GM18517 (cell line): ENCODE measurements around the gene MKNK2.
A peak's percentile ranks its signal among the peaks of the same experiment; 100 is the strongest.
"Not testable (repeated sequence)": the region's sequence is repeated elsewhere in the genome, so short reads cannot be mapped to it uniquely, and the experiment has no call there.

ENCODE experiments used
- ATAC-seq: cut with Tn5 transposase; IDR thresholded peaks from one replicate; pipeline ENCODE4 v1.9.1; 2021; ENCODE audit warnings: mild to moderate bottlenecking, moderate library complexity; ENCODE audit not compliant: unreplicated experiment

MKNK2 gene

DNA sequence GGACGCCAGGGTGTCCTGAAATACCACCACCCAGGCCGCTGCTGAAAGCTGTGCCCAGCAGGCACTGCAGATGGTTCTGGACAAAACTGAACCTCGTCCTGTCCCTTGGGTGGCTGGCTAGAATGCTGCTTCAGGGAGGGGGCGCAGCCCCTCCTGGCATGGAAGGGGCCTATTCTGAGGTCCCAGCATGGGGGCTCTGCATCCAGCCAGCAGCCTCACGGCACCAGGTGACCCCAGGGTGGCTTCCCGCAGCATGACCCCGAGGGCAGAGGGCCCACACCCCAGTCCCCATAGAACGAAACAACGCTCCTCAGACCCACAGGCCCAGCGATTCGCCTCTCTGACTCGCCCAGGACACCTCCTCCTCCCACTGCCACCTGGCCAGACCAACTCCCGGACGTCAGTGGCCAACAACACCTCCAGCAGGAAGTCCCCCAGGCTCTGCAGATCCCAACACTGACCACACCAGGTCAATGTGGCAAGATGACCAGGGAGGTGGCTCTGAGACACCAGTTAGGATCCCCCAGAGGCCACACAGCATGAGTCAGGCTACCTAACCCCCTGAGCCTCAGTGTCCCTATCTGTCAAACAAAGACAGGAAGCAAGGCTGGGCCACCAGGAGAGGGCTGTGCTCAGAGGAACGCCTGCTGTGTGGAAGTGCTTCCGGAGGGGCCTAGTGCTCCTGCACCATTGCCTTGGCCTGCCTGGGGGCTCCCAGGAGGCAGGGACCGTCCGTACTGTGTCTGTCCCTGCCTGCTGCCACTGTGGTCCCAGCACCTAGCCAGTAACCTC lies 6.1 kb downstream of the MKNK2 start:
- no peak for ATAC-seq

DNA sequence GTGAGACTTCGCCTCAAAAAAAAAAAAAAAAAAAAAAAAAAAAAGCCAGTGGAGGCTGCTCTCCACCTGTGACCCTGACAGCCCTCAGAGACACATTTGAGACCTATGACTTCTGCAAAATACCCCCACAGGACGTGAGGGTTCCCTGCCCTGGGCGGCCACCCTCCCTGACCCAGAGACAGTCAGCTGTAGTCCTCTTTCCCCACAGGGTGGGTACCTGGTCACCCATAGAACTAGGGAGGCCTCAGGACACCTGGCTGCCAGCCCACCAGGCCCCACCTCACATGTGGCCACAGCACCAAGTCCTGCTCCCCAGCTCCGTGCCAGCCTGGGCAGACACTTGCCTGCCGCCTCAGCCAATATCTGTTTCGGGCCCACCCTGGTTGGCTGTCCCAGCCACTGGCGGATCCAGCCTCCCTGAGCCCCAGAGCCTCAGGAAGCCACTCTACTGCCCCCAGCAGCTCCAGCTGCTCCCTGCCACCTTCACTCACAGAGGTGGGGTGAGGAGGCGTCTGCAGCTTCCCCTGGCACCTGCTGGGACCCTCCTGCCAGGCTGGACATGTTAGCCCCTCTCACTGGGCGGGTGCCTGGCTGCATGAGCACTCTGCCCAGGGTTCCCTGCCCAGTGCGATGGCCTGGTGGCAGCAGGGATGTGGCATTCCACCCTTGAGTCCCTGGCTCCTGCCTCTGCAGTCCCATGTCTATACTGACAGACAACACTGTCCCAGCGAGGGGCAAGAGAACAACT lies 6.9 kb downstream of the MKNK2 start:
- ATAC-seq: no peak

DNA sequence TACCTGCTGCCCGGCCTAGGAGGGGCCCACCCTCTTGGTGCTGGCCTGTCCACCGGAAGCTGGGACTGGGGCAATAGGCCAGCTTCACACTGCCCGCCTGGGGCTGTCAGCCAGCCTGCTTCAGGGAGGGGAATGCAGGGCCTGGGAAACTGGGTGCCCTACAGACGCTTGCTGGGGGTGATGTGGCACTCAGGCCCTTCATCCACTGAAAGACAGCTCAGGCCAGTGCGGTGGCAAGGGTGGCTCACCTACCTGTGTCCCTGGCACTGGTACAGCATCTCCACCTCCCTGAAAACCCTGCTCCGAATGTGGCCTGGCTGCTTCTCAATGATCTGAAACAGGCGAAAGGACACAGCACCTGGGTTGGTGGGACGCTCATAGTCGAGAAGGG lies 7.8 kb downstream of the MKNK2 start:
- no peak for ATAC-seq

DNA sequence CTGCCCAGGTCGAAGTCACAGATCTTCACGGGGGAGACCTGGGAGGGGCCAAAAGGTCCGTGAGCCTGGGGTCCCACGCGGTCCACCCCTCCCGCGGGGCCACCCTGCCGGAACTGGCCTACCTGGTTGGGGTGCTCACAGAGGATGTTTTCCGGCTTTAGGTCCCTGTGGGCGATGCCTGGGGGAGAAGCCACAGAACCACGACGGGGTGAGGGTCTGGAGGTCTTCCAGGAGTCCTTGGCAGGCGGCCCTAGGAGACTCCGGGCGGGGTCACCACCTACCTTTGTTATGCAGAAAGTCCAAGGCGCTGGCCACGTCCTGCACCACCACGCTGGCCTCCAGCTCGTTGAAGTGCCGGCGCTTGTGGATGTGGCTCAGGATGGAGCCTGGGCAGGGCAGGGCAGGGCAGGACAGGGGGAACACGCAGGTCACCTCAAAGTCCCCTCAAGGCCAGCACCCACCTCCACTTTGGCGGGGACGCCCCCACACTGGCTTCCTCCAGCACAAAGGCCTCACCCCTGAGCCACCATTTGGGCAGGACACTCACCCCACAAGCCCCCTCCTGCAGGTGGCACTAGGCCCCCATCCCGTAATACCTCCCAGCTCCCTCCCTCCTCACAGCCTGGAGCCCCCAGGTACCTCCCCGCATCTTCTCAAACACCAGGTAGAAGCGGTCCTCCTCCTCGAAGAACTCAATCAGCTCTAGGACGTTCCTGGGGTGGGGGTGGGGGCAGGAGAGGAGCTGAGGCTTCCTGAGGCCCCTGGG lies 8.4 kb downstream of the MKNK2 start:
- peak; percentile 12 for ATAC-seq

DNA sequence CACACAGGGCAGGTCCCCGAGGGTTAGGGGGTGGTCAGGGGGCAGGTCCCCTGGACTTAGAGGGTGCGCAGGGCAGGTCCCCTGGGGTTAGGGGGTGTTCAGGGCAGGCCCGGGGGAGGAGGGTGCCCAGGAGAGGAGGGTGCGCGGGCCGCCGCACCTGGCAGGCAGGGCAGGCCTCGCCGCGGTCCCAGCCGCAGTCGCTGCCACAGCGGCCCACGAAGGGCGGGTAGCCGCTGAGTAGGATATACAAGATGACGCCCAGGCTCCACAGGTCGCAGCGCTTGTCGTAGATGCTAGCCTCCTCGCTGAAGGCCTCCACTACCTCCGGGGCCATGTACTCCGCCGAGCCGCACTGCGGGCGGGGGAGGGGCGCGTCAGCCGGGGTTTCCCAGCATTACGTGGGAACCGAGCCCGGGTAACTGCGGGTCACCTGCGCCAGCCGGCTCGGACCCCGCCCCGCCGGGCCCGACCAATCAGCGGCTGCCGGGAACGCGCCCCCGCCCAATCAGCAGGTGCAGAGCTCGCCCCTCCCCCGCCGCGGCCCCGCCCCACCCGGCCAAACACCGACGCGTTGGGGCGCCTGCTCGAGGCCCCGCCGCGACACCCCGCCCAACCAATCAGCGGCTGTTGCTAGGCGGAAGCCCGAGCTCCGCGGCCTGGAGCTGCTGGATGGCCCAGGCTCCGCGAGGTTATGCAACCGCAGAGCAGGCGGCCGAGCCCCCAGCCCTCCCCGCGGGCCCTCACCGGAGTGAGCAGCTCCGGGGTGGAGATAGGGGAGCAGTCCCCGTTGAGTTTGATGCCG lies 9.2 kb downstream of the MKNK2 start:
- ATAC-seq: peak; percentile 46

DNA sequence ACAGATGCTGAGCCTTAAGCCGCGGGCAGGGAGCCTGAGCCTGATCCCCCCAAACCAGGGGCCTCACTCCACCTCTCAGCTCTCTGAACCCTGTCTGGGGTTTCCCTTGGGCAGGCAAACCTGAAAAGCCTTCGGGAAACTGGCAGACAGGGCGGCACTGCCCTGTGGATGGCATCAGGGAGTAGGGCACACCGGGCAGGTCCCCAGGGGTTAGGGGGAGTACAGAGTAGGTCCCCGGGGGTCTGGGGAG lies 9.7 kb downstream of the MKNK2 start:
- ATAC-seq: no peak

DNA sequence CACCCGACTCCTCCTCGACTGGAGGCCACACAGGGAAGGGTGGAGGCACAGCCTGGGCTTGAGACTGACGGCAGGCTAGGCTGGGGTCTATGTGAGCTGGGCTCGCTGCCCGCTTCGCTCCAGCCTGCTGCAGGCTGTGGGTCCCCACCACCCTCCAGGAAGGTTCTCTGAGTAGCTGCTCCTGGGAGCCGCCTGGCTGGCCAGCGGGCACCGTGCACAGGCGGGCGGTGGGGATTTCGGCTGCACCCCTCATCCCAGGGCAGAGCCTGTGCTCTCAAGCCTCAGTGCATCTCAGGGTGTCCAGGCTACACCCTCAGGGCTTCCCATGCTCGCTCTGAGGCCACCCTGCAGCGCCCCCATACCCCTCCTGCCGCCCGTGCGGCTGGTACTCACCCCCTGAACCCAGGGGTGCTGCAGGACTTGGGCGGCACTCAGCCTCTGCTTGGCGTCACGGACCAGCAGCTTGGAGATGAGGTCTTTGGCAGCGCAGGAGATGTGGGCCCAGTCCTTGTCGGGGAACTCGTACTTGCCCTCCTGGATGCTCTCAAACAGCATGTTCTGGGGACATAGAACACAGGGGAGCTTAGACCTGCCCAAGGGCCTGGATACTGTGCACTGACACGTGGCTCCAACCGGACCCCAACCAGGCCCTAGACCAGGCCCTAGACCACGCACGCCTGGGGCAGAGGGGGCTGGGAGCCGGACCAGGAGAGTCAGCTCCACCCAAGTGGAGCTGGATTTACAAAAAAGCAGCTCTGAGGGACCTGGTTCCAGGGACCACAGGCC lies 10.2 kb downstream of the MKNK2 start:
- ATAC-seq: no peak

DNA sequence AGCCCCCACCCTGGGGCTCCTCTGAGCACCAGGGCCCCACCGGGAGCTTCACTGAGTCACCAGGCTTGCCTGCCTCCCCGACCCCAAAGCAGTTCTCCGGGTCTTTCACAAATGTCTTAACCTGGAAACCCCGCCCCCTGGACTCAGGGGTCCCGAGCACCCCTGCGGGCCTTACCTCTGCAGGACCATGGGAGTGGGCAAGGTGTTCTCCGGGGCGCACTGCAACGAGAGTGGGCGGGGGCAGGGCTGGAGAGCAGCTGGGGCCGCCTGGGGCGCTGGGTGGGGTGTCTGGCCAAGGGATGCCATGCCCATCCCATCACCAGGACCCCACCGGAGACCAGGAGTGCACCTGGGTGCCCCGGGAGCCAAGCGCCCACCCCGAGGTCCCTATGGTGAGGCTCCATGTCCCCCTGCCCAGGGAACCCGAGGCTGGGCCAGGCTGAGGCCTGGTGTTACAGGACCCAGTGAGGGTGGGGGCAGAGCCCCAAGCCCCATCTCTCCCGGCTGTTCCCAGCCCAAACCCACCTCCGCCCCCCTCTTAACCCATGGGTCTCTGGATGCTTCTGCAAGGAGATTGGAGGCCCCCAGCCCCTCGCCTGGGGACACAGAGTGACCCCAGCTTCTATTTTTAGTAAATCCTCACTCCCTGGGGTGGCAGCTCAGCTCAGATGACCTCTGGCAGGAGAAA lies 10.9 kb downstream of the MKNK2 start:
- no peak for ATAC-seq

DNA sequence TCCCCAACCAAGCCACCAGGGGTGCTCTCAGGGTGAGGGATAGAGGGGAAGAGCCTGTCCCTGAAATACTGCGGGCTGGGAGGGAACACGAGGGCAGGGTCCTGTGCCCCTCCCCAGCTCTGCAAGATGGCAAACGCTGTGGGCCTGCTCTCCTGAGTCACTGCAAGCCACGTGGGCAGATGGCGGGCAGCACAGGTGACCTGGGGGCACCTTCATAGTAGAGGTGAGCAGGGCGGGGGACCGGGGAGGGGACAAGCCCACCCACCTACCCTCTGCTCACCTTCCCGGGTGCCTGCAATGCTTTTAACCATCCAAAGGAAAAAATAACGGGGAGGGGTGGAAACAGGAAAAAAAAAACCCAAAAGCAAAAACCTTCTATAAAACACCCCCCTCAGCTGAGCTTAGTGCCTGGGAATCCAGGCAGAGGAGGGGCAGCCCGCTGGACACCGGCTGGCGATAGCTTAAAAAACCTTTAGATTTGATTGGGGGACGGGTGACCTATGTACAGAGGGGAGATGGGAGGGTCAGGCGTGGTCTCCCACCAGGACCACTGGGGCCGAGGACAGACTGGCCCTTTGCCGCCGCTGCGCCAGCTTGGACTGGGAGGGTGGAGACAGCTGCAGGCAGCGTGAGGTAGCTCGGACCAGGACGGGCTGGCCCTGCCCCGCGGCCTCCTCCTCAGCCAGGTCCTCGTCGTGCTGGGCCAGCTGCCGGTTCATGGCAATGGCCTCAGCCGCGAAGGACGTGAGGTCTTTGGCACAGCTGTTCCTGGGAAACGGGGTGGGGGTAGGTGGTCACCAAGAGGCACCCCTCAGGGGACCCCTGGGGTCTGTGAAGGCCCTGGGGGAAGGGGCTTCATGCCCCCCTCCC lies 11.7 kb downstream of the MKNK2 start:
- ATAC-seq: no peak

DNA sequence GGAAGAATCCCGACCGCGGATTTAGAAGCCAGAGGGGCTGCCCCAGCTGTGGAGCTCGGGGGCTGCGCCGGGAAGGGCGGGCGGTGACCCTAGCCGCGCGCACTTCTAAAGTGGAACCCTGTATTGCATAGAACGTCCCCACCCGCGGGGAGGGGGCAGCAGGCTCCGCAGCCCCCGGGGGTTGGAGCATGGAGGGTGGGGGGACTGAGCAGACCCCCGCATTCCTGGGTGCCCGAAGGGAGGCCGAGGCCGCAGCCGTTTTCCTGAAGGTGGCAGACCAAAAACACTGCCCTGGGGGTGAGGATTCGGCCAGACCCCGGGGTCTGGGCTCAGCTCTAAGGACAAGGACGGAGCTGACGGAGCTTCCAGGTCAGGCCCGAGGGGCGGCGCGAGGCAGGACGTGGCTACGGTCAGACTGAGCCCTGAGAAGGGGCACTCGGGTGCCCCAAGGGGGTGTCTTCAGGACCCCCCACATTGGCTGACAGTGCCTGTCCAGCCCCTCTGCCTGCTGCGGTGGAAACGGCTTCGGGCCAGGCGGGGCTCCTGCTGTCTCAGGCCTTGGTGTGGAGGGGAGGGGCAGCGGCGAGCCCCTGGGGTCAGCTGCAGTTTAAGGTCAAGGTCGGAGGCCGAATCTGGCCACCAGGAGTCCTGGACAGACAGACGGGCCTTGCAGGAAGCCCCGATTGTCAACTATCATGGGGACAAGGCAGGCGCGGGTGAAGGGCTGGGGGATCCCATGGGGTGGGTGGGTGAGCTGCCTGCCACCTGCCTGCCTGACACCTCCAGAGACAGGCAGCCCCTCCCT lies 12.6 kb downstream of the MKNK2 start:
- ATAC-seq: no peak

DNA sequence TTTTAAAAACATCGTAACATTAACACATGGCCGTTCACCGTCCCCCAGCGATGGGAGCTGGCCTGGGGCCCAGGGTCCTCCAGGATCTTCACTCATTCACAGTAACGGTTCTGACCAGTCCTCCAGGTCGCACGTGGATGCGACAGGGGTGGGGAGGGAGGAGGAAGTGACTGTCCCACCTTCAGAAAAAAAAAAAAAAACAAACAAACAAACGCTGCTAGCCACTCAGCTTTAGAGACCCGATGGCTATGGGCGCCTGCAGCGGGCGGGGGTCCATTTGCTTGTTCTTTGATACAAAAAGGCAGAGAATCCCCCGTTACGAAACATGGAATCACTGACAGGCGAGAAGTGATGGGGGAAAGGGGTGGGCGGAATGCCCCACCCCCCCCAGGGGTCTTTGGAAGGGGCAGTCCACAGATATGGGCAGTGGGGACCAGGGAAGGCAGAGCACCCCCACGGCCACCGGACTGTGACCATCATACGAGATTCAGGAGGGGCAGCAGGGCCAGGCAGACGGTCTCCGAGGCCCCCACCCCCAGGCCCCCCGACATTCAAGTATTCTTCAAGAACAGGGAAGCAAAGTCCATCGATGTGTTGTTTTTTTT lies 13.3 kb downstream of the MKNK2 start:
- no peak for ATAC-seq

DNA sequence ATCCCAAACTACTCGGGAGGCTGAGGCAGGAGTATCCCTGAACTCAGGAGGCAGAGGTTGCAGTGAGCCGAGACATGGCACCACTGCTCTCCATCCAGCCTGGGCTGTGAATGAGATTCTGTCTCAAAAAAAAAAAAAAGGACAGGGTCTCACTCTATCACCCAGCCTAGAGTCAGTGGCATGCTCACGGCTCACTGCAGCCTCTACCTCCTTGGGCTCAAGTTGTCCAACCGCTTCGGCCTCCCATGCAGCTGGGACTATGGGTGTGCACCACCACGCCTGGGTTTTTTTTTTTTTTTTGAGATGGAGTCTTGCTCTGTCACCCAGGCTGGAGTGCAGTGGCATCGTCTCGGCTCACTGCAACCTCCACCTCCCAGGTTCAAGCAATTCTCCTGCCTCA lies 14.6 kb downstream of the MKNK2 start:
- ATAC-seq: no peak

DNA sequence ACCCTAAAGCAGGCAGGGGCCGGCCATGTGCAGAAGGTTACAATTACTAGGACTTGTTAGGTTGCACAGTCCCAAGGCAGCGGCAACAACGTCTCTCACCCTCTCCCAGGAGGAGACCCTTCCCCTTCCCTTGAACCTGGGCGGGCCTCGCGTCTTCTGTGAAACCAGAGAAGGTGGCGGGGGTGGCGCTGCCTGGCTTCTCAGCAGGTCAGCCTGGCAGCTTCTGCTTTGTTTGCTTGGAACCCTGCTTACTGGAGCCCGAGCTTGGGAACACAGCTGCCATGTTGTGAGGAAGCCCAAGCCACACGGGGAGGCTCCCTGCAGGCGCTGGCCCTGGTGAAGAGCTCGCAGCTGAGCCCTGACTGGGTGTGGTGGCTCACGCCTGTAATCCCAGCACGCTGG lies 15.5 kb downstream of the MKNK2 start:
- no peak for ATAC-seq

DNA sequence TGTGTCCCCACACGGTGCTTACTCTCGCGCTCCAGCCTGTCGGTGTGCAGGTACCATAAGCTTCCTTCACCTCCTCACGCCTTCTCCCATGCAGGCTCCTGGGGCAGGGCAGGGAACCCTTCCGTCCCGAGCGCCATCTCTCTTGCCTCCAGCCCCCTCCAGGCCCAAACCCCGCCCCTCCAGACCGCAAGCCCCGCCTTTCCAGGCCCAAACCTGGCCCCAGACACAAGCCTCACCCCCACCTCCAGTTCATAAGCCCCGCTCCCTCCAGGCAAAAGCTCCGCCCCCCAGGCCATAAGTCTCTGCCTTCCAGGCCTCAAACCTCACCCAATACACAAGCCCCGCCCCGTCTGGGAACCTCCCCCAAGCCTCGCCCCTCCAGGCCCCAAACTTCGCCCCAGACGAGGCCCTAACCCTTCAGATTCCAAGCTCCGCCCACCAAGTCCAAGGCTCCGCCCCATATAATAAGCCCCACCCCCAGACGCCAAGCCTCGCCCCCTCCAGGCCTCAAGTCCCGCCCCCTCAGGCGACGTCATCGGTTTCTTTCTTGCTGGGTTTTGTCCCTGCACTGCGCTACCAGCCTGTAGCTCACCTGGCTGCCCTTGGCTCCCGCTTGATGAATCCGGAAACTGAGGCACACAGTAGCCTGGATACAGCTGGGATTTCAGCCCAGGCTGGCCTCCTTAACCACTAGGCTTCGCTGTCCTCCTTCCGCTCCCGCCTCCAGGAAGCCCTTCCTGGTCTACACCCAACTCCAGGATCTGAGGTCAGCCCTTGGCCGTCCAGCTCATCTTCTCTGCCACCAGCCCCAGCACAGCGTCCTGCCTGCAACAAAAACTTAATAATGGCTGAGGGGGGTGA lies 16.1 kb downstream of the MKNK2 start:
- no peak for ATAC-seq

DNA sequence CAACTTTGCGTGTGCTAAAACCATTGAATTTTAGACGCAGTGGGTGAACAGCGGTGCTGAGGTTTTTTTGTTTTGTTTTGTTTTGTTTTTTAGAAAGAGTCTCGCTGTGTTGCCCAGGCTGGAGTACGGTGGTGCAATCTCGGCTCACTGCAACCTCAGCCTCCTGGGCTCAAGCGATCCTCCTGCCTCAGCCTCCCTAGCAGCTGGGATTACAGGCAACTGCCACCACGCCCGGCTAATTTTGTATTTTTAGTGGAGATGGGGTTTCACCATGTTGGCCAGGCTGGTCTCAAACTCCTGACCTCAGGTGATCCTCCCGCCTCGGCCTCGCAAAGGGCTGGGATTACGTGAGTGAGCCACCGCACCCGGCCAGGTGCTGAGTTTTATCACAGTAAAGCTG lies 16.8 kb downstream of the MKNK2 start:
- not testable (repeated sequence) for ATAC-seq

DNA sequence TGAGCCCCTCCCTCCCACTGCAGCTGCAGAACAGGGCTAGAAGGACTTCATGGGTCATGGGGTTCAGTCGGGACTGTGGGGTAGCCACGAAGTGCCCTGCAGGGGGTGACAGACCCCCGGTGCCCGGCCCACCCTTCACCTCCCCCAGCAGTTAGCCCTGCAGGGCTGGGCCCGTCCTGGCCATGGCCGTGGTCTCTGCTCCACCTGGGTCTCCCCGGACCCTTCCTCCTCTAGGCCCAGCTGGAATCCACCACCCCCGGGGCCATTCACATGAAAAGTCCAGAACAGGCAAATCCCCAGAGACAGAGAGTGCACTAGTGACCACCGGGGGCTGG lies 17.3 kb downstream of the MKNK2 start:
- no peak for ATAC-seq
